MV-4-11 (cell line): ENCODE results near the gene ZDHHC13.
"Not testable (repeated sequence)": the region's sequence is repeated elsewhere in the genome, so short reads cannot be mapped to it uniquely, and the experiment has no call there.

ENCODE experiments used
- DNase-seq: peaks from one replicate; lab custom pipeline; 2025; lab: John Stamatoyannopoulos, UW

Gene ZDHHC13

DNA sequence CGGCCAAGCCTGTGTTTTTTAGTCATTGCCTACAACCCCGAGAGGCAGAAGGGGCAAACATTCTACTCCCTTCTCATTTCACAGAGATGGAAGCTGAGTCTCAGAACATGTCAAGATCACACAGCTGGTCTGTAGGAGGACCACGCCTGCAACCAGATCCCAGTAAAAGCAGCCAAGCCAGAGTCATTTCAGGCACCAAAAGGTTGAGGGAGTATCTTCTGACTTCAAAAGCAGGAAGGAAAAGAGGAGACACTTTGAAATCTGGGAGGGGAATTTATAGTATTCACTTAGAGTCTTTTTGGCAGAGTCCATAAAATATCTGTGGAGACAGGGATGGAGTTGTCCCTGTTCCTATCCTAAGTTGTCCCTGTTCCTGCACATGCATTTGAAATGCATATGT, 17.9 kb upstream of the ZDHHC13 start:
- DNase-seq = no peak

DNA sequence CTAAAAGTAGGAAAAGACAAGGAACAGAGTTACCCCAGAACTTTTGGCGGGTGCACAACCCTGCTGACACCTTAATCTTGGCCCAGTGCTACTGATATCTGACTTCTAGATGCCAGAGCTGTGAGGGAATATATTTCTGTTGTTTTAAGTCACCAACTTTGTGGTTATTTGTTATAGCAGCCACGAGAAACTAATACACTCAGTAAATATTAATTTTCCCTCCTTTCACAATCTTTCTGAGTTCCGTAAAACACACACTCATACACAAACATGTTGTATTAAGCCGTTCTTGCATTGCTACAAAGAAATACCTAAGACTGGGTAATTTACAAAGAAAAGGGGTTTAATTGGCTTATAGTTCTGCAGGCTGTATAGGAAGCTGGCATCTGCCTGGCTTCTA, 16.1 kb upstream of the ZDHHC13 start:
- DNase-seq = no peak

DNA sequence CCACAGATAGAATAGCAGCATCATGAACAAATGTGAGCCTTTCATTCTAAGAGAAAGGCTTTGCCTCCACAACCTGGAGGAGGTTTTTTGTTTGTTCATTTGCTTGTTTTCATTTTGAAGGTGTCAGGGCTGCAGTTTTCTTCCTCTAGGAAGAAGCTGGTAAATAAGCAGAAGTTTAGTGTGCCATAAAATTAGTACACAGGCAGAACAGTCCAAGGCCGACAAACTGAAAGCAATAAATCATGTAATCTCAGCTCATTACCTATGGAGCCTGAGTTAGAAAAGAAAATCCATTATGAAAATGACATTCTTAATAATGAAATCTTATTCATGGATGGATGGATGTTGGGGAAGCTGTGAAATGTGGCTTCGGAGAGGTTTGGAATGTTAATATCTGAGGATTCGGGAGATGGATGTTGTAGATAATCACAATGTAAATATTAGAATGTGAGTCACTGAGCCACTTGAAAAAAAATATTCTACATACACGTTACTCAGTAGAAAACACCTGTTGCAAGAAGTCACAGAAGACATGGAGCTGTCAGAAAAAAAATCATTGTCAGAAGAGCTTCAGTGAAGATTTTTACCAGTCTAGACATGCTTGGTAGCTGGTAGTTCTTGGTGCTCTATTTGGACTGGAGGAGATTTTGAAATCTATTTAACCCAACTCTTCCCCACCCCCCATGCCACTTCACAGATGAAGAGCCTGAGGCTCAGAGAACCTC, 15.0 kb upstream of the ZDHHC13 start:
- no peak for DNase-seq

DNA sequence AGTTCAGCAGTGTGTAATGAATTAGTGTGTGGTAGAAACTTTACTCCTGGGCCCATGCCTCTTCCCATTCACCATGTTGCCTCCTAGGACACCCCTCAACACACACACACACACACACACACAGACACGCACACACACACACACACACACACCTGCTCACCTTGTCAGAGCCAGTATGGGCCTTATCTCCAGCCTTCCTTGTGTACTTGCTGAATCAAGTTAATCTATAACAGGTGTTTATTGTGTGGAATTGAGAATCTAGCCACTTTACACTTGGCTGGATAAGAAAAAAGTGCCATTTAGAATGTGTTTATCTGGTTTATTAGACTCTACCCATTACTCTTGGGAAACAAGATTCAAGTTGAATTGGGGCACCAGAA, 14.5 kb upstream of the ZDHHC13 start:
- DNase-seq = no peak

DNA sequence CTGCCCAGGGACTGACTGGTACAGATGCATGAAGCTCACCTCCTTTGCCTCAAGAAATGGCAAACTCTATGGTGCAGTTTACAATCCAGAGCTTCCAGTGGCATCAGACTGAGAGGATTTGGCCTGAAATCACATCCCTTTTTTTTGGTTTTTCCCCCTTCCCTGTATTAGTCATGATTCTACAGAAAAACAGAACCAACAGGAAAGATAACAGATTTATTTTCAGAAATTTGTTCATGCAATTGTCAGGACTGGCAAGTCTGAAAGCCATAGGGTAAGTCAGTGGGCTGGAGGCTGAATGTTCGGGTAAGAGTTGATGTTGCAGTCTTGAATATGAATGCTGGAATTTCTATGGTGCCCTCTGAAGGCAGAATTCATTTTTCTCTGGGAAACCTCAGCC, 12.0 kb upstream of the ZDHHC13 start:
- DNase-seq = no peak

DNA sequence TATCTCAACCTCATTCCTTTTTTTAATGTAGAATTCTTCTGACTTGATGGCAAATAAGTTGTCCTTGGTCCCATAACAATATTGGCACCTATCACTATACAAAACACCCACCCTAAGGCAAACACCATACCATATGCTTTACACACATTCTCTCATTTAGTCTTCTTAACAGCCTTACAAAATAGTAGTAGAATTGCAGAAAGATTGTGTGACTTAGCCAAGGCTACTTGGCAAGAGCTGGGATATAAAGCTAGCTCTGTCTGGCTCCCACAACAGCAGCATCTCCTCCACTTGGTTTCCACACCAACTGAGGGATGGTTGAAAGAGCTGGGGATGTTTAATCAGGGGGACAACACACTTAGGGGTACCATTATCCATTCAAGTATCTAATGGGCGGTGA, 9.8 kb upstream of the ZDHHC13 start:
- no peak for DNase-seq

DNA sequence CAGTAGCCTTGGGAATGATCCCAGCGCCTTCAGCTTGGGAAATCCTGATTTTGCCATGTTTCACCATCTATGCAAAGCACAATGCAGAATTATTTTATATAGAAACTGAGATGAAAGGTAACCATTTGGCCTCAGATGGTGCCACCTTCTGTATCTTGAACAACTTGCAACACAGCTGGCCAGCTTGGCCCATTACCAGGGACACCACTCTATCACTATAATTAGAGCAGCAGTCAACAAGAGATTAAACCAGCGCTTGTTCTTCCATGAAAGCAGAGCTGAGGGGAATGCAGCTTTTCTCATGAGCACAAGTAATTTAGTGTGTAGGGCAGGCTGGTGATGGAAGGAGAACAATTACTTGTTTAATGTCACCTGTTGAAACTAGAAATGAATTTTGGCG, 6.7 kb upstream of the ZDHHC13 start:
- no peak for DNase-seq

DNA sequence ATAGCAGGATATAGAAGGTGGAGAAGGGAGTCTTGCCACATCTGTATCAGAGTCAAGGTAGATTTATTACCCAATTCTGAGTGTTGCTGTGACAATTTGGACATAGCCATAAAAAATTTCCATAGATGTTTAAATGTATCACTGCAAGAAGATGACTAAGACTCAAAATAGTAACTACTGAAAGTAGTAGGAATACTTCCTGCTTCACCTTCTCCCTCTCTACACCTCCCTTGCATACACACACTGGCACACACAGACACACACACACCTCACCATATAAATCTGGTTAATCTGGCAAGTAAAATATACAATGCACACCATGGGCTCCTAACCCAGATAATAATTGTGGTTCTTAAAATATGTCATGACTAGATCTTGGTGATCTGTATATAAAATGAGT, 5.2 kb upstream of the ZDHHC13 start:
- no peak for DNase-seq

DNA sequence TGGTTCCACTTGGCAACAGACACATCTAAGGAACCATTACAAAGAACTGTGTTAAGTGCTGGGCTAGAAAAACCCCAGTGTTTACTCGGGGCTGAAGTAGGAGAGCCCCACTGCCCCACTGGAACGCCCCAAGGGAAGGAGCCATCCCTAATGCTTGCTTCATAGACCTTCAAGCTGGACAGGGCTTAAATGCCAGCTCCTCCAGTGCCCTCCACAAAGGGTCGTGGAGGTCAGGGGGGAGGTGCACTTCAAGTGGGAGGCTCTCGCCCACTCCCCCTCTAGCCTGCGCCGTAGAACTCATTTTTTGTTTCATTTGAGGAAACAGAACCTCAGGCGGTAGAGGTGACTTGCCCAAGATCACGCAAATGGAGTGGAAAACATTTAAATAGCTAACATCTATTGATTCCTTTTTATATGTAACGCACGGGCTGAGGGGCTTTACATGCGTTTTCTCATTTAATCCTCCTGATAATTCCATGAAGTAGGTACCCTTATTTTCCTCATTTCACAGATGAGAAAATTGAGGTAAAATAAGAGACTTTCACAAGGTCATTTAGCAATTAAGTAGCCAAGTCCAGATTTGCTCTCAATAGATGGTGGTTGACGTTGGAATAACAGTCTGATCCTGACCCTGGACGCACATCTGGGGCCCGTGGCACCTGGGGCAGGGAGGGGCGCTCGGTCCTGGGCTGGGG, 545 bp upstream of the ZDHHC13 start:
- DNase-seq = no peak

DNA sequence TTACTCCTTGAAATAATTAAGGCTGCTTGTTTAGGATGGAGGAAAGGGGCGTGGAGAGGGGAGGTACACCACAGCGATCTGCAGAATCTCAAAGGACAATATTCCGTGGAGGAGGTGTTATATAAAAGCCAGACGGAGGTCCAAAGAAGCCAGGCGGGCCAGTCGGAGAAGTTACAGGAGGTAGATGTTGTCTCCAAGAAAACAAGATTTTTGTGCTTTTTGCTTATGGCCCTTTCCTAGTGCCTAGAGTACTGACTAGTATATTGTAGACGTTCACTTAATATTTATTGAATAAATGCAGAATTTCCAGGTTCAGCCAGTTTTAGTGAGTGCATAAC, 761 bp downstream of the ZDHHC13 start:
- DNase-seq = no peak

DNA sequence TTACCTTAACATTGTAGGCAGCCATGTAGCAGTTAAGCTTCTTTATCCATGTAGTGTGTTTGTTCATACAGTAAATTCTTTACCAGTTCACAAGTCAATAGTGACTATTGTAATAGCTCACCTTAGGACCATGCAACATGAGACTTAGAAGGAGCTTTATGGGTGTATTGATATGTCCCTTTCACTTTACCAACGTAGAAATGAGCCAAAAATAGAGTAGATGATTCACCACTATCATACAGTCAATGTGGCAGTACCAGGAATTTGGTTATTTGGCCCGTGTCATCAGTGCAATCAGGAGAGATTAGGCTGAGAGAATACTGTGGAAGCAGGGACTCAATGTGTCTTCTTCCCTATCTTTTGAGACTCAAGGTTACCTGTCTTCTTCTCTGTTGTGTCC, 4.7 kb downstream of the ZDHHC13 start:
- DNase-seq = no peak

DNA sequence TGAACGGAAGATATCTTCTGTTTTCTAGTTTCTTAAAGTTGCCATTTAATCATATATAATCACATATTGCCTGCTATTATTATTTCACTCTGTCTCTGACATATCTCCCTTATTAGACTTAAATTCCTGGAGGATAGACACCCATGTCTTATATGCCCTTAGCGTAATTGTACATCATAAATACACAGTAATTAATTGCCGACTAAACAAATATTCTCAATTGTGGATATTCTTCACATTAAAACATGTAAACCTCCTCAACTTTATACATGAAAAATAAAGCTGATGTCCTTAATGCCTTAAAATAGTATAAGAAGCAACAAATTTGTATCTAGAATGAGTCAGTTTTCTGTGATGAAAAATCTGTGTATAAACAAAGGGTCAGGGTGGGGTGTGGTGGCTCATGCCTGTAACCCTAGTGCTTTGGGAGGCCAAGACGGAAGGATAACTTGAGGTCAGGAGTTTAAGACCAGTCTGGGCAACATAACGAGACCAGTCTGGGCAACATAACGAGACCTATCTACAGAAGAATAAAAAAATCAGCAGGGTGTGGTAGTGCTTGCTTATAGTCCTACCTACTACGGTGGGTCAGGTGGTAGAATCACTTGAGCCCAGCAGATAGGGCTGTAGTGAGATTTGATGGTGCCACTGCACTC, 6.1 kb downstream of the ZDHHC13 start:
- DNase-seq = no peak

DNA sequence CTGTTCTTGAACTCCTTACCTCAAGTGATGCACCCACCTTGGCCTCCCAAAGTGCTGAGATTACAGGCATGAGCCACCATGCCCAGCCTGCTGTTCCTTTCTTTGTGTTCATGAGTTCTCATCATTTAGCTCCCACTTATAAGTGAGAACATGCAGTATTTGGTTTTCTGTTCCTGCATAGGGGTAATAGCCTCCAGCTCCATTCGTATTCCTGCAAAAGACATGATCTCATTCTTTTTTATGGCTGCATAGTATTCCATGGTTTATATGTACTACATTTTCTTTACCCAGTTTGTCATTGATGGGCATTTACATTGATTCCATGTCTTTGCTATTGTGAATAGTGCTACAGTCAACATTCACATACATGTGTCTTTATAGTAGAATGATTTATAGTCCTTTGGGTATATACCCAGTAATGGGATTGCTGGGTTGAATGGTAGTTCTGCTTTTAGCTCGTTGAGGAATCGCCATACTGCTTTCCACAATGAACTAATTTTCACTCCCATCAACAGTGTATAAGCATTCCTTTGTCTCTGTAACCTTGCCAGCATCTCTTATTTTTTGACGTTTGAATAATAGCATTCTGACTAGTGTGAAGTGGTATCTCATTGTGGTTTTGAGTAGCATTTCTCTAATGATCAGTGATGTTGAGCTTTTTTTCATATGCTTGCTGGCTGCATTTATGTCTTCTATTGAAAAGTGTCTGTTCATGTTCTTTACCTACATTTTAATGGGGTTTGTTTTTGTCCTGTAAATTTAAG, 9.8 kb downstream of the ZDHHC13 start:
- not testable (repeated sequence) for DNase-seq

DNA sequence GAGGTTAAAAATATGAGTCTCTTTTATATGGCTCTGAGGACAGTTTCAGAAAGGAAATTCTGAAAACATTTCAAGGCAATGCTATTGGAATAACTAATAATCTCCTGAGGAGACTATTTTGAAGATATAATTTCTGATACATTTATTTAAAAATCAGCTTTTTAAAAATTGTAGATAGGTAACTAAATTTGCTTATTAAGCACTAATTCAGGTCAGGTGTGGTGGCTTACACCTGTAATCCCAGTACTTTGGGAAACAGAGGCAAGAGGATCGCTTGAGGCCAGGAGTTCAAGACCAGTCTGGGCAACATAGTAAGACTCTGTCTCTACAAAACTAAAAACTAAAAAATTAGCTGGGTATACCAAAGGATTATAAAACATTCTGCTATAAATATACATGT, 17.0 kb downstream of the ZDHHC13 start:
- no peak for DNase-seq

DNA sequence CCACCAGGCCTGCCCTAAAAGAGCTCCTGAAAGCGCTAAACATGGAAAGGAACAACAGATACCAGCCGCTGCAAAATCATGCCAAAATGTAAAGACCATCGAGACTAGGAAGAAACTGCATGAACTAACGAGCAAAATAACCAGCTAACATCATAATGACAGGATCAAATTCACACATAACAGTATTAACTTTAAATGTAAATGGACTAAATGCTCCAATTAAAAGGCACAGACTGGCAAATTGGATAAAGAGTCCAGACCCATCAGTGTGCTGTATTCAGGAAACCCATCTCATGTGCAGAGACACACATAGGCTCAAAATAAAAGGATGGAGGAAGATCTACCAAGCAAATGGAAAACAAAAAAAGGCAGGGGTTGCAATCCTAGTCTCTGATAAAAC, 19.9 kb downstream of the ZDHHC13 start:
- not testable (repeated sequence) for DNase-seq

DNA sequence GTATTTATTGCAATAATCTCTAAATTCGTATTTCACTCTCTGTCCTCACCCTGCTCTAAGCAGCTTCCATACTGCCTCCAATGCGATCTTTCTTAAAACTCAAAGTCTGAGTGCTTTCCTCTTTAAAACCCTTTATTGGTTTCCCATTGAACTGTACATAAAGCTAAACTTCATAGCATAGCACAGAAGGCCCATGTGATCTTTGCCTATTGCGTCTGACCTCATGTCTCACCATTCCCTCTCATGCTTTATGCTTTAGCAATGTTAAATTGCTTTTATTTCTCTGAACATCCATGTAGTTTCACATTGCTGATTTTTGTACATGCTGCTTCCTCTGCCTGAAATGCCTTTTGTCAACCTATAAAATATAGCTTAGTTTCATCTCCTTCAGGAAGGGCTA, 28.4 kb downstream of the ZDHHC13 start:
- DNase-seq = no peak

DNA sequence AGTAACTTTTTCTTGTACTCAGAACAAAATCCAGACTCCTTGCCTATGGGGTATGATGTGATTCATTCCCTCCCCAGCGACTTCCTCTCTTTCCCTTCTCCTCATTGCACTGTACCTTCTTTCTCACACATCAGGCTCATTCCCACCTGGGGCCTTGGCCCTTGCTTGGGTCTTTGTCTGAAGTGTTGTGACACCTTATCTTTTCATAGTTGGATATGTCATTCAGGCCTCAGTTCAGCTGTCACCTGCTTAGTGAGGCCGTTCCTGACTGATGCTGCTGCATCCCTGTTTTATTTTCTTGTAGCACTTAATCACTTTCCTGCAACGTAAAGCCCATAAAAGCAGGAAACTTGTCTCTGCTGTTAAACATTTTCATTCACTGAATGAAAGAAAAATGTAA, 39.9 kb downstream of the ZDHHC13 start:
- DNase-seq = no peak

DNA sequence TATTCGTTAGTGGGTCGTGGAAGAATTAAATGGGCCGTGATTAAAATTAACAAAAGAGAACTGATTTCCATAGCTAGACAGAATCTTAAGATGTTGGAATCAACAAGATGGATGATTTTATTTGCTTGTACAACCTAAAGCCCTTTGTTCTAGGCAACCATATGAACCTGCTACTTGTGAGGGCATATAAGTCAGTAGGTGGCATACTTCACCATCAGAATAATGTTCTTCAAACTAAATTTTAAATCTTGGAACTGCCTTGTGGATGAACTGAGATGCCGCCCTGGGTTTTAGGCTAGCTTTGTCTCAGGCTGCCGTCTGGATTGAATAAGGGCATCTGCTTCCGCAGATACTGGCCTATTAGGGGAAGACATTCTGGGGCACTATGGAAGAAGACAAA, 43.9 kb downstream of the ZDHHC13 start:
- DNase-seq = no peak

DNA sequence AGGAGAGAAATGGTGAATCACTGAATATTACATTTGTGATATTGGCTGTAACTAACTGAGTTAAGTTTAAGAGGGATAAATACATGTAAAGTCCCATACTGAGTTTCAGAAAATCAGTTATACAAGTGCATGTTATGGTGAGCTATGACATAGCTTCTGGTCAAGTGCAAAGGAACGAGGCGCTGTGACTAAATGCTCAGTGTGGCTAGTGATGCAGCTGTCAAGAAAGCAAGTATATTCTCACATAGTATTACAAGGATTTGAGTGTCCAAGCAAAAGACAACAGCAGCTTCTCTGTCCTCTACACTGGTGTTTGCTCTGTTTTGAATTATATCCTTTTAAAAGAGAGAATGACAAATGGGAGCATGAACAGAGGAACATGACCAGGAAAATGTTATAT, 44.7 kb downstream of the ZDHHC13 start:
- no peak for DNase-seq

DNA sequence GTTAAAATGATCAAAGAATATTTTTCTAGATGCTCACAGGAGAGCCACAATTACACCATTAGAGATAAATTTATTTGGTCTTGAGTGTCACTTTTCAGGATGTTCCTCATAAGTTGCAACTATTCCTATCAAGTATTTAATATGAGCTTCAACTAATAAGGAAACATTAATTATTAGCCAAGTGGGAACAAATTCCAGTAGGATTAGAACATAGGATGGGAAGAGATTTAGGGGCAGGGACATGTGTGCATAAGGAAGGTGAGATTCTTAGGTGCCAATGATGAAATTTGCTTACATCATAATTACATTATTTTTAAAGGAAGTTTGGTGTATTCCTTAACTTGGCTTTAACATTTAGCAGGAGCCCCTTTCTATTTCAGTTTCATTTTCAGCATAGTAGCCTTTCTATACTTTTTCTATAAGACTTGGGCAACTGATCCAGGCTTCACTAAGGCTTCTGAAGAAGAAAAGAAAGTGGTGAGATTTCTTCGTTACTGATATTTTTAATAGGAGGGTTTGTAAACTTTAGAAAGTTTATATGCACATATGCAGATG, 46.1 kb downstream of the ZDHHC13 start:
- peak; percentile 22 for DNase-seq

DNA sequence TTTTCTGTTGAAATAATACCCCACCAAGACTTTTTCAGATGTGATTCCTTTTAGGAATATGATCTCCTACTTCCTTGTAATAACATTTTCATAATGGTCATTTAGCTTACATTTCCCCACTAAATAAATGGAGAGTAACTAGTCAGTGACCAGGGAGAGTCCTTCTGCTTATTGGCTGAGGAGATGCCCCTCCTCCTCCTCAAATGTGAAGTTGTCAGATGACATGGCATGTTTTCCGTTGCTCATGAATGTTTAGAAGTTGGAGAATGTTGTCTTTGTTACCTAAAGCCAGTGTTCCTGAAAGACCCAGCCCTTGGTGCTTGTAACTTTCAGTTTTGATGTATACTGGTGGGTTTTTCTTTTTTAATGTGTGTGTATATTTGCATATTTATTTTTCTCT, 46.6 kb downstream of the ZDHHC13 start:
- no peak for DNase-seq

DNA sequence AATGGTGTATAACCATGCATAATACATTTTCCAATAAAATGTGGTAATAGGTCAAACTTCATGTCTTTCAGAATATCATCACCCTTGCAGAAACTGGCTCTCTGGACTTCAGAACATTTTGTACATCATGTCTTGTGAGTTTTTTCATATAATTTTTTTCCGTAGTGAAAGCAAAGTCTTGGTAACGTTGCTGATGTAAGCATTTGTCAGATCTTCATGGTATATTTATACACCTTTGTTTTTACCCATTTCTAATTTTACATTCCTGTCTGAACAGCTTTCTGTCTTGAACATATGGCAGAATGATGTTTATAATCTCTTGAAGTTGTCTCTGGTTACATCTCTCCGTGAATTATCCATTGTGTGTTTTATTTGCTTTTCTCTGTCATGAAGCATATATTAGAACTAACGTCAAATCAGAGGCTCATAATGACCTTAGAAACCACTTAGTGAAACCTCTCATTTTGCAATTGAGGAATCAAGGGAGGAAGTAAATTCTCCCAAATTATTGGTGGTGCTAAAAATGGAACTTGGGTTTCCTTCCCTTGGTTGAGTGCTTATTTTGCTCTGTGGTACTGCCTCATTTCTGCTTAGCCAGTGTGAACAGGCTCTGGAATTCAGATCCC, 47.4 kb downstream of the ZDHHC13 start:
- peak; percentile 46 for DNase-seq
